Measurements from ENCODE around the gene LYPD8.

DNA sequence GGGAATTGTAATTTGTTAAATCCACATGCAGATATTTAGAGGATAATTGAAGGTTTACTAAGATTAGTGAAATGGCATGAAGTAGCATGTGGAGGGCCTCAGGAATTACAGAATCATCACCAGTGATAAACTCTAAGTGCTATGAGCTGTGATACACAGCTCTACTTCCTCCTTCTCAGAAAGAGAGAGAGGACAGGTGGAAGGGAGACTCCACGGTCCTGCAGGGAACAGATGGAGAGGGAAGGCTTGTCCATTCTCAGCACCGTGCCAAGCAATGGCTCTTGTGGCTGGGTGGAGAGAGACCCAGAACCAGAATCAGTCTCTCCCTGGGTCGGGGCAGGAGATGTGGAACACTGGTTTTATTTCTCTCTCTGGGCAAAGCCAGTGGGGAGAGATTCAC is 27.8 kb upstream of the LYPD8 start:
- TF ChIP-seq, protein P1, sequence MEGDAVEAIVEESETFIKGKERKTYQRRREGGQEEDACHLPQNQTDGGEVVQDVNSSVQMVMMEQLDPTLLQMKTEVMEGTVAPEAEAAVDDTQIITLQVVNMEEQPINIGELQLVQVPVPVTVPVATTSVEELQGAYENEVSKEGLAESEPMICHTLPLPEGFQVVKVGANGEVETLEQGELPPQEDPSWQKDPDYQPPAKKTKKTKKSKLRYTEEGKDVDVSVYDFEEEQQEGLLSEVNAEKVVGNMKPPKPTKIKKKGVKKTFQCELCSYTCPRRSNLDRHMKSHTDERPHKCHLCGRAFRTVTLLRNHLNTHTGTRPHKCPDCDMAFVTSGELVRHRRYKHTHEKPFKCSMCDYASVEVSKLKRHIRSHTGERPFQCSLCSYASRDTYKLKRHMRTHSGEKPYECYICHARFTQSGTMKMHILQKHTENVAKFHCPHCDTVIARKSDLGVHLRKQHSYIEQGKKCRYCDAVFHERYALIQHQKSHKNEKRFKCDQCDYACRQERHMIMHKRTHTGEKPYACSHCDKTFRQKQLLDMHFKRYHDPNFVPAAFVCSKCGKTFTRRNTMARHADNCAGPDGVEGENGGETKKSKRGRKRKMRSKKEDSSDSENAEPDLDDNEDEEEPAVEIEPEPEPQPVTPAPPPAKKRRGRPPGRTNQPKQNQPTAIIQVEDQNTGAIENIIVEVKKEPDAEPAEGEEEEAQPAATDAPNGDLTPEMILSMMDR (IDR thresholded peaks at IDR 0.05; ENCODE audit: low read length), result no peak
- TF ChIP-seq EZH2phosphoT487 (IDR thresholded peaks at IDR 0.05; ENCODE audit: low read length), result no peak
